ENCODE measurements around the gene TNIP2.

The TNIP2 gene, protein sequence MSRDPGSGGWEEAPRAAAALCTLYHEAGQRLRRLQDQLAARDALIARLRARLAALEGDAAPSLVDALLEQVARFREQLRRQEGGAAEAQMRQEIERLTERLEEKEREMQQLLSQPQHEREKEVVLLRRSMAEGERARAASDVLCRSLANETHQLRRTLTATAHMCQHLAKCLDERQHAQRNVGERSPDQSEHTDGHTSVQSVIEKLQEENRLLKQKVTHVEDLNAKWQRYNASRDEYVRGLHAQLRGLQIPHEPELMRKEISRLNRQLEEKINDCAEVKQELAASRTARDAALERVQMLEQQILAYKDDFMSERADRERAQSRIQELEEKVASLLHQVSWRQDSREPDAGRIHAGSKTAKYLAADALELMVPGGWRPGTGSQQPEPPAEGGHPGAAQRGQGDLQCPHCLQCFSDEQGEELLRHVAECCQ

DNA sequence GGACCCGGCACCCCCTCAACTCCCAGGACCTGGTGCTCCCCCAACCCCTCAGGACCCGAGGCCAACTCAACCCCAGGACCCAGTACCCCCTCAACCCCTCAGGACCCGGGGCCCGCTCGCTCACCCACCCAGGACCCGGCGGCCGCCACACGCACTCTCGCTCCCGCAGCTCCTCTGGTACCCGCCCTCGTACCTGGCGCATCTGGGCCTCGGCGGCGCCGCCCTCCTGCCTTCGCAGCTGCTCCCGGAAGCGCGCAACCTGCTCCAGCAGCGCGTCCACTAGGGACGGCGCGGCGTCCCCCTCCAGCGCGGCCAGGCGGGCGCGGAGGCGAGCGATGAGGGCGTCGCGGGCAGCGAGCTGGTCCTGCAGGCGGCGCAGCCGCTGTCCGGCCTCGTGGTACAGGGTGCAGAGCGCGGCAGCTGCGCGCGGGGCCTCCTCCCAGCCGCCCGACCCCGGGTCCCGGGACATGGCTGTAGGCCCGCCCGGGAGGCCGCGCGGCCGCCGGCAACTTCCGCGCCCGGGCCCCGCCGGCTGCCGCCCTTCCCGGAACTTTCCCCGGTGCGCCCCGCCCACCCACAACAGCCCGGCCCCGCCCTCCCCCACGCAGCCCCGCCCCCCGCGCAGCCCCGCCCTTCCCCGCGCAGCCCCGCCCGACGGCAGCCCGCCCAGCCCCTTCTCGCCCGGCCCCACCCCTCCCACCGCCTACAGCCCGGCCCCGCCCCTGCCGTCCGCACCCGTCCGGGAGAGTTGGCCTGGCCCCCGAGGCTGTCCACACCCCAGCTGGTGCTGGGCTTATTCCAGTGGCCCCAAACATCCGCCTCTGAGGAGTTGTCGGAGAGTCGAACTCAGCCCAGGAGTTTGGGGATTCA is at the start of gene TNIP2:
TNIP2 (minus strand) TSS at position 516 of the 870 bp plus-strand sequence; CDS start at position 469, 47 bp downstream.
- Mint-ChIP-seq H3K4me1 (peaks cover 47% of the 10 kb centered on the region), H3K27me3 (no peaks in the 10 kb centered on the region), H3K4me3 (peak within 1 kb of the TSS; percentile 80 to 85), H3K27ac (peak within 1 kb of the TSS; percentile 68 to 91), H3K9me3 (no peaks in the 10 kb centered on the region)
- DNase-seq: peak; percentile 77 to 81
- ATAC-seq: peak; percentile 88

DNA sequence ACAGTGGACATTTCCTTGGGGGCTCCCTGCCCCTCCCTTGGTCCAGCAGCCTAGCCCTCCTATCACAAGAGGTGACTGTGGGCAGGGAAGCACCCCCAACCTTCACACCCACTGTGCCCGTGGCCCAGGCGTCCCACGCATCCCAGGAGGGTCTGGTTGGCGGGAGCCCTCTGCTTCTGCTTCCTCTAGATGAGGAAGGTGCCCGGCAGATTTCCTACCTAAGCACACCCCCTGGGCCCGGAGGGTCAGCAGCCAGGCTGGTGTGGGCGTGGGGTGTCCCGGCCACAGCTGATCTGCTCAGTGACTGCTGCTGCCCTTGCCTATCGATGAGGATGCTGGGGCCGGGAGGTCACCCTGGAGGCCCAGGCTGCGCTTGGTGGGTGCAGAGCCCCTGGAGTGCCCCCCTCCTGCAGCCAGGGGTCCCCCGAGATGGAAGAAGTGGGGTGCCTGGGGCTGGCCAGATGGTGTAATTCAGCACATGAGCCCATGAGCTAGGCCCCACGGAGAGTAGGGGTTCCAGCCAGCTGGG is 48.9 kb upstream of the TNIP2 start:
- no peak overlapping the region for H3K4me3 Mint-ChIP-seq
- H3K27ac Mint-ChIP-seq: peak overlapping the region in 1 of 2 donors; percentile 19
- H3K9me3 Mint-ChIP-seq: no peaks in the 10 kb centered on the region

DNA sequence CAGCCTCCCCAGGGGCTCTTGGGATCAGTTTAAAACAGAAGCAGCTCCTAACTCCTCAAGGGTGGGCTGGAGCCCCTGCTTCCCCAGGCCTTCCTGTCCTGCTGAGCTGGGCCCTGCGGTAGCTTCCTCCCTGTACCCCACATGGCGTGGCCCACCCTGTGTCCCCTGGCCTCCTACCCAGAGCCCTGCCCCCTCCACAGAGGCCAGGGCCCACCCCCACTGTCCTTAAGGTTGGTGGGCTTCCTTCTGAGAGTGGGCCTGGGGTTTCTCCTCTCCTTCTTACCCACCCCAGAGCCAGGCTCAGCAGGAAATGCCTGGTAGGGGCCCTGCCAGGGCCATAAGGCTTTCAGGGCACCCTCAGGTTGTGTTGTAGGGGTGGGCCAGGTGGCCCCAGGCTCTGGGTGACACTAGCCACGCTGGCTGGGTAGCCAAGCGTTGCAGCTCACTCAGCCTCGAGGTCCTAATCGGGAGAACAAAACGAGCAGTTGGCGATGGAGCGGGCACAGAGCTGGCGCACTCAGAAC is 48.4 kb upstream of the TNIP2 start:
- Mint-ChIP-seq H3K27ac (no peak overlapping the region), H3K4me1 (peaks cover 33% of the 10 kb centered on the region), H3K9me3 (no peaks in the 10 kb centered on the region), H3K27me3 (no peaks in the 10 kb centered on the region), H3K4me3 (no peak overlapping the region)
- ATAC-seq: no peak
- DNase-seq: no peak

More for the DNA sequence above, 48.9 kb upstream of the TNIP2 start:
- ATAC-seq: no peak
- Mint-ChIP-seq H3K4me1 (peaks cover 33% of the 10 kb centered on the region), H3K27me3 (no peaks in the 10 kb centered on the region)
- DNase-seq: no peak

DNA sequence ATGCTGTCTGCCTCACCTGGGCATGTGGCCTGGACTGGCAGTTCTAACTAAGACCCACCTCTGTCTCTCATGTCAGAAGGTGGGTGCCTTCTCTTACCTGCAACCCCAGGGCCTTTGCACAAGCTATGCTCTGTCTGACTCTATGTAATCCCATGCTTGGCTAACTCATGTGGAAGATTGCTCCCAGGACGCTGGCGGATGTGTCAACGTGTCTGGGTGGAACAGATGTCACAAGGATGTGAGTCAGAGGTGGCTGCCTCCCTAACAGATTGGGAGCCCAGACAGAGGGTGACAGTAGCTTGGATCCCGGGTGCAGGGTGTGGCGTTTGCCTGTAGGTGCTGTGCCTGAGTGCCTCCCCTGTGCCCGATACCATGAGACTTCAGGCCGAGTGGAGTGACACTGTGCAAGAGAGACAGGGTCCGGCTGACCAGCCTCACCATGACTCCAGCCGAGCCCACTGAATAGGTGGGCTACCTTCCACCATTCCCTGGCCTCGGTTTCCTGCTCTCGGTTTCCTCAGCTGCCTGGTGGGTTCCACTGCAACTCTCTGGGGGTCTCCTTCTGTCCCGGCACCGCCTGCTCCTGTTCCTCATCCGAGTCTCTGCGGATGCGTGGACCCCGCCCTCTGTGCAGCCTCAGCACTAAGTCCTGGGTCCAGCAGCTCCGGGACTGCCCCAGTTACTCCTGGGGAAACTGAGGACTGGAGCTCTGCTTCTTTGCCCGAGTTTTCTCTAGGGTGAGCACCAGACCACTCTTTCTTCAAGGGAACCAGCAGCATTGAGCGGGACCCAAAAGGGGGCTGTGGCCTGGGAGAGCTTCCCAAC is 47.7 kb upstream of the TNIP2 start:
- Mint-ChIP-seq H3K4me1 (peaks cover 40% of the 10 kb centered on the region), H3K27ac (no peak overlapping the region), H3K4me3 (no peak overlapping the region), H3K9me3 (no peaks in the 10 kb centered on the region), H3K27me3 (no peaks in the 10 kb centered on the region)
- ATAC-seq: no peak
- no peak for DNase-seq

DNA sequence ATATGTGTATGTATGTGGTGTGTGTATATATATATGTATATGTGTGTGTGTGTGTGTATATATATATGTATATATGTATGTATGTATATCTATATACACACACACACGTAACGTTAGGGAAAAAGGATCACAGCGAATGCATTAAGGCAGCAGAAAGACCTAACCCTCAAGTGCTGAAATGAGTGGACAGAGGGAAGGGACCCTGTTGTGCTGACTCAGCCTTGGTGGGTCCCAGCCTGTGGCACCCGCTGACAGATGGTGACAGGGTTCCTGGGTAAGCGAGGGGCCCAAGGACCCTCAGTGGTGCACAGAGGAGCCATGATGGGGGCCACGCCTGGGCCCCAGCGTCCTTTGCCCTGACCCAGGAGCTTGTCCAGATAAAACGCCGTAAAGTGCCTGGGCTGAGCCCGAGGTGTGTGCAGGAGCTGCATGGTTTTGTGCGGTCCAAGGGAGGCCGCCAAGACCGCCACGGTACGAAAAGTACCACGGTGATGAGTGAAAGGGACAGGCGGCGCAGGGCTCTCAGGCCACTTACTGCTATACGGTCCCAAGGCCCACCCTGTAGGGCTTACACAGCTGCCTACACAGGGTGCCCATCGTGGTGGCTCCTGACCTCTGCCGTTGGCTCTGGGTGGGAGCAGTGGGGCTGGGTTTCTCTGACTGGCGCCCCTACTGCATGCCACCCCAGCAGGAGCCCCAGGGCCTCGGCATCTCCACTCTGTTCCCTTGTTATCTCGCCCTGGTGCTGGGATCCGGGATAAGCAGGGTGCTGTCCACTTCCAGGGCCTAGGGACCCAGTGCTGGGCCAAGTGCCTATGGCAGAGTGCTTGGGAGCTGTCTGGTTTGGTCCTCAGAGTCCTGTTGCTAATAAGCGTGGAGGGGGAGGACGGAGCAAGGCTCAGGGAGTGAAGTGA is 46.7 kb upstream of the TNIP2 start:
- Mint-ChIP-seq H3K27ac (no peak overlapping the region), H3K27me3 (no peaks in the 10 kb centered on the region), H3K4me1 (peaks cover 50% of the 10 kb centered on the region), H3K4me3 (no peak overlapping the region), H3K9me3 (no peaks in the 10 kb centered on the region)
- ATAC-seq: no peak
- no peak for DNase-seq

DNA sequence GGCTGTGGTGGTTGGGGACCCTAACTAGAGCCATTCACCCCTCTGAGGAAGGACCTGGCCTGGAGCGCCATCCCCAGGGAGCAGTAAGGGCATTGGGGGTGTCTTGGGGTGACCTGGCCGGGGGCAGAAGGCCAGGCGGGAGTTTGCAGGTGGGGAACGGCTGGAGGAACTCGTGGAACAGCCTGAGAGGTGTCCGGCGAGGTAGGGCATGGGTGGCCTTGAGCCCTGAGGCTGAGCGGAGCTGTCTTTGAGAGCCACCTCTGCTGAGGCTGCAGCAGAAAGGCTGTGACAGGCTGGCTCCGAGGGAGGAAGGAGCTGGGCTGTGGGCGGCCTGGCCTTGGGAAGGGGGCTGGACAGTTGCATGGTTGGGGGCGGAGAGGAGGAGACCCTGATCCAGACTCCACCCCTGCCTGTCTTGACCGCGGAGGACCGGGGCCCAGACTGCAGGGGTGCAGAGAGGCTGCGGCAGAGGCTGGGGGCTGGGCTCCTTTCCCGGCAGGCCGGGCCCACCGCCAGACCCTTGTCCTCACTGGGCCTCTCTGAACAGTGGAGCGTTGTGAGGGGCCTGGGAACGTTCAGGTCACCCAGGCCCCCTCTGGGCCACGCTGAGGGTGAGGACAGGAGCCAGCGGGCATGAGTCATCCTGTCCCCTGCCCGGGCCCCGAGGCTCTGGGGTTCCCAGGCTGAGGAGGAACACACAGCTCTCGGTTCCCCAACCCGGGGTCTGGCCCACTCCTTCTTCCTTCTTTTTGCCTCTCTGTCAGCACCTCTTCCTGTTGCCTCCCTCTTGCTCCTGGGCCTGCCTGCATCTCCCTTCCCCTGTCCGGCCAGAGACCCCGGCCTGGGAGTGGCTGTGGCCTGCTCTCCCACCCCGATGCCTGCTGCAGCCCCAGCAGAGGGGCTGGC is 44.8 kb upstream of the TNIP2 start:
- Mint-ChIP-seq H3K27ac (peak overlapping the region; percentile 73 to 89), H3K4me1 (peaks cover 66% of the 10 kb centered on the region), H3K4me3 (peak overlapping the region; percentile 51 to 95), H3K27me3 (no peaks in the 10 kb centered on the region), H3K9me3 (no peaks in the 10 kb centered on the region)
- DNase-seq (no peak), ATAC-seq (peak; percentile 26)

DNA sequence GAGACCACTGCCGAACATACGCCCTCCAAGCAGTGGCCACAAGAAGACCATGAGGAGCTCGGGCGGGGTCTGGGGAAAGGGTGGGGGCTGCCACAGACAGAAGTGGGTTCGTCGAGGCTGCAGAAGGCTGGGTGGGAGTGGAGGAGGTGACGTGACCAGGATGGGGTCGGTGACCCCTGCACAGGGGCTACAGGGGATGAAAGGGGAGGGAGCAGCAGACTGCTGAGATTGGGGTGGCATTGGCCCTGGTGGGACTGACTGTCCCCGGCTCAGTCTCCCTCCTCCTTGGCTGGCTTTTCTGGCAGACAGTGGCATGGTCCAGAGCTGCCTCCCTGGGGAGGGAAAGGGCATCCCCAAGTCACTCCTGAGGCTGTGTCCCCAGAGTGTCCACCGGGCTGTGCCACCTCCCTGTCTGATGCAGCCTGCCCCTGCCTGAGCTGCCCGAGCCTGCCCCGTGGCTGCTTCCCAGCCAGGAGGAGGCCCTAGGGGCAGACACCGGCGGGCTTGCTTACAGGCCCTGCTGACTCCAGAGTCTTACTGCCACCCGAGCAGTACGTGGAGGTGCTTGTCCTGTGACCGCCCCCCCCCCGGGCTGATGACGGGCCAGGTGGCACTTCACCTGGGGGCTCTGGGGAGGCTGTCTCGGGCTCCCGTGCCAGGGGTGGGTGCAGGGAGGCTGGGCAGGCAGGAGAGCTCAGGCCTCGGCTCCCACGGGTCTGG is 44.0 kb upstream of the TNIP2 start:
- no peaks in the 10 kb centered on the region for H3K27me3 Mint-ChIP-seq
- peak overlapping the region in 1 of 2 donors; percentile 65 for H3K27ac Mint-ChIP-seq
- DNase-seq (no peak), ATAC-seq (no peak)
- peaks cover 75% of the 10 kb centered on the region for H3K4me1 Mint-ChIP-seq
- peak overlapping the region; percentile 75 to 95 for H3K4me3 Mint-ChIP-seq
- no peaks in the 10 kb centered on the region for H3K9me3 Mint-ChIP-seq

DNA sequence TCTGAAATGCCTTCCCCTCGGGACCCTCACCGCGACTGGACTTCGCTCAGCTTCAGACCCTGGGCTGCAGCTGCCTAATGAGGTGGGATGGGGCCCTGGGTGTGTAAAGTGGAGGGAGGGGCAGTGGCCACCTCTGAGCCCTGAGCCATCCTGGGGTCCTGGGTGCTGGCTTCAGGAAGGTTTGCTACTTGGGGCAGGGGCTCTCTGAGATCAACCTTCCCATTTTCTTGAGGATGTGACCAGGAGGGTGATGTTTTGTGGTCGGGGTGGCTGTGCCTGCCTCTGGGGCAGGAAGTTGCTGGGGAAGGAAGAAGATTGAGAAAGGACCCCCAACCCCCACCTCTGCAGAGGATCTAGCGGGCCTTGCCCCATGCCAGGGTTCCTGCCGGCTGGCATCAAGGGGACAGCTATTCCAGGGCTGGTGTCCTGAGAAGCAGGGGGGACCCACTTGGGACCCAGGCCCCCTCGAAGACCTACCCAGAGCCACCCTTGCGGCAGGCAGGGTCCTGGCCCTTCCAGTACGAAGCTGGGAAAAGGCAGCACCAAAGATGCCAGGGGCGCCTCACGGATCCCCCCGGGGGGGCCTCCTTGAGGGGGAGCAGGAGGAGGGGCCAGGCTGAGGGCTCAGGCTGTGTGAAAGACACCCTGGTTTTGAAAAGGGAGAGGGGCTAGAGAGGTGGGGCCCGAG is 43.2 kb upstream of the TNIP2 start:
- H3K27ac Mint-ChIP-seq: peak overlapping the region; percentile 84 to 89
- peak overlapping the region; percentile 84 to 95 for H3K4me3 Mint-ChIP-seq
- no peaks in the 10 kb centered on the region for H3K27me3 Mint-ChIP-seq
- peaks cover 77% of the 10 kb centered on the region for H3K4me1 Mint-ChIP-seq
- ATAC-seq (peak; percentile 4), DNase-seq (peak in 1 of 2 donors; percentile 17)
- no peaks in the 10 kb centered on the region for H3K9me3 Mint-ChIP-seq

DNA sequence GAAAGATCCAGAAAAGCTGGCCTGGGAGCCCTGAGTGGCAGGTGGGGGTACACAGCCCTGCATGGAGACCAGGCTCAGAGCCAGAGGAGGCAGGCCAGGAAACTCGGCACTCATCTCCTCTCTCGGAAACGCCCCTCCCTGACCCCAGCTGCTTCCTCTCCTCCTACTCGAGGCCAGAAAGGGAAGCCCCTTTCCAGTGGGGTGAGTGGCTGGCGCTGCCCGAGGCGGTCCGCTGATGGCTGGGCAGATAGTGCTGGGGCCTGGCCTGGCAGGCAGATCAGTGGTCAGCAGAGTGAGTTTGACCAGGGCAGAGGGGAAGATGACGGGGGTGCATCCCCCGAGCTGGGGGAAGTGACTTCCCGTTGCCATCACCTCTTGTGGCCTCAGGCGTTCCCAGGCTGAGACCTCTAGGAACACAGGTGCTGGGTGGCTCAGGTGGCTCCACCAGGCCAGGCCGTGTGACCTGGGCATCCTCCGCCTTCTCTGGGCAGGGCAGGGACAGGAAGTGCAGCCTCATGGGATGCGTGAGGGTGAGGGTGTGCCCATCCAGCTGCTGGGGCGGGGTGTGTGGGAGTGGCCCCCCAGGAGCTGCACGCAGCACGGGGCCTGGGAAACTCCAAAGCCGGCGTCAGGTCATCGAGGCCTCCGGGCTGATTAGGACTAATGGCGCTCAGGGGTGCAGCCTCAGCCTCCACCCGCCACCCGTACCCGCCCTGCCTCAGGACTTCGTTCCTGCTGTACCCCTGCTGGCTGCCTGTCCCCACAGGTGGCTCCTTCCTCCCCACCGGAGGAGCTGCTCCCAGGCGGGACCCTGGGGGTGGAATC is 42.5 kb upstream of the TNIP2 start:
- Mint-ChIP-seq H3K9me3 (no peaks in the 10 kb centered on the region), H3K4me3 (peak overlapping the region; percentile 84 to 95), H3K4me1 (peaks cover 84% of the 10 kb centered on the region), H3K27me3 (no peaks in the 10 kb centered on the region), H3K27ac (peak overlapping the region; percentile 89 to 93)
- DNase-seq: peak; percentile 43 to 61
- ATAC-seq: peak; percentile 72

DNA sequence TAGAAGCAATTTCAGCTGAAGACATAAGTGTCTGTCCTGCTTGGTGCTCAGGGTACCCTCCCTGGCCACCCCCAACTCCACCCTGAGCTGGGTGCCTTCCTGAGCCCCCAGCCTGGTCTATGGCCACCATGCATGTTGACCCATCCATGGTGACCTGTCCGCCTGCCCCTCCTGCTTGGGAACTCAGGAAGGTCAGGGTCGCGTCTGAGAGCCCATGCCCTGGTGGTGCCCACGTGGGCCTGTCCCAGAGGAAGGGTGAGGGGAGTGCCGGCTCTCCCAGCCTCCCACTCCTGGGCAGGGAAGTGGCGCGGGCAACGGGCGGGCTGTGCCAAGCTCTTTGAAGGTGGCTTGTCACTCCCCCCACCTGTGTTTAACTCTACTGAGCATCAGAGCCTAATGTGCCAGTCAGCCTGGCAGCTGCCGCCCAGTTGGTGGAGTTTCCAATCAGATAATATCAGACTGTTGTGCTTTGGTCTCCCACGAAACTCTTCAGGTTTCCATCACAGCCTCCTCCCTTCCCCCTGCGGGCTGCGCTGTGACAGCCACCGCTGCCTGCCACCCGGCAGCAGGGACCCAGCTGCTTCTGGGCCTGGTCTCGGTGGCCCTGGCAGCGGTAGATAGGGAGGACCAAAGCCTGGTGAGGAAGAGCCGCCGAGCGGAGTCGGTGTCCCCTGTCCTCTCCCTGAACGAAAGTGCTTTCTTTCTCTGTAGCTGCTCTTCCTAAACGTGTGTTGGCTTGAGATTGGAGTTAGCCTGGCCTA is 41.6 kb upstream of the TNIP2 start:
- peaks cover 85% of the 10 kb centered on the region for H3K4me1 Mint-ChIP-seq
- H3K27ac Mint-ChIP-seq: peak overlapping the region; percentile 89 to 93
- ATAC-seq: peak; percentile 42
- H3K9me3 Mint-ChIP-seq: no peaks in the 10 kb centered on the region
- DNase-seq: peak; percentile 36 to 57
- H3K27me3 Mint-ChIP-seq: no peaks in the 10 kb centered on the region
- H3K4me3 Mint-ChIP-seq: peak overlapping the region; percentile 84 to 95

Data from stimulated activated naive CD8-positive, alpha-beta T cell treated with anti-CD3 and anti-CD28 coated beads, Interleukin-15, amount 100 ng/mL, for 72 hours (primary cell).